SIG-M5 treated with dmso at 0.1 percent for 504 hours (cell line): Measurements from ENCODE around the gene PTPRE.

ENCODE experiments used
- DNase-seq: peaks from one replicate; lab custom pipeline; 2025; ENCODE audit not compliant: unreplicated experiment; lab: John Stamatoyannopoulos, UW

Gene PTPRE

GRCh38 chr10:128018691-128019090, 111.8 kb downstream of the PTPRE start:
- no peak for DNase-seq

GRCh38 chr10:128022261-128023196, 115.6 kb downstream of the PTPRE start:
- no peak for DNase-seq

GRCh38 chr10:128024426-128024825, 117.5 kb downstream of the PTPRE start:
- DNase-seq = no peak

- DNase-seq = no peak
These were observed 118.5 kb downstream of the PTPRE start for GRCh38 chr10:128025437-128025836.

GRCh38 chr10:128025951-128026350, 119.0 kb downstream of the PTPRE start:
- no peak for DNase-seq

- DNase-seq = no peak
These were observed 119.9 kb downstream of the PTPRE start for GRCh38 chr10:128026615-128027300.

GRCh38 chr10:128027306-128027705, 120.4 kb downstream of the PTPRE start:
- no peak for DNase-seq

GRCh38 chr10:128027822-128028507, 121.1 kb downstream of the PTPRE start:
- DNase-seq = no peak

- DNase-seq = no peak
These were observed 121.8 kb downstream of the PTPRE start for GRCh38 chr10:128028508-128029289.

- no peak for DNase-seq
These were observed 122.4 kb downstream of the PTPRE start for GRCh38 chr10:128029290-128029651.

- no peak for DNase-seq
These were observed 122.9 kb downstream of the PTPRE start for GRCh38 chr10:128029731-128030369.

- DNase-seq = no peak
These were observed 123.7 kb downstream of the PTPRE start for GRCh38 chr10:128030498-128031072.

GRCh38 chr10:128031216-128031615, 124.3 kb downstream of the PTPRE start:
- no peak for DNase-seq

- DNase-seq = no peak
These were observed 125.6 kb downstream of the PTPRE start for GRCh38 chr10:128032466-128032865.

GRCh38 chr10:128035557-128035973, 128.7 kb downstream of the PTPRE start:
- DNase-seq = no peak

GRCh38 chr10:128036011-128036615, 129.2 kb downstream of the PTPRE start:
- no peak for DNase-seq

- DNase-seq = no peak
These were observed 130.0 kb downstream of the PTPRE start for GRCh38 chr10:128036746-128037543.

GRCh38 chr10:128040096-128040495, 133.2 kb downstream of the PTPRE start:
- DNase-seq = no peak

GRCh38 chr10:128040681-128041080, 133.8 kb downstream of the PTPRE start:
- DNase-seq = no peak
